ENCODE measurements around the gene GABRB3. TPM values are rescaled to one million over a fixed set of nuclear protein-coding genes. Genes with fewer than 3 reads are reported as not detected.

The GABRB3 gene
- polyA plus RNA-seq, 1 donor from 2014 or later = 78.3 TPM

- Histone ChIP-seq H3K4me2 (ENCODE audit: low read length) (no peak overlapping the region), H3K36me3 (ENCODE audit: insufficient read depth, low read length) (no peaks in the 10 kb centered on the region), H3F3A (ENCODE audit: insufficient read depth, low read length, poor library complexity, severe bottlenecking) (no peaks in the 10 kb centered on the region), H3K4me3 (ENCODE audit: low read length) (no peak overlapping the region), H2AFZ (ENCODE audit: low read depth, low read length) (no peak overlapping the region), H3K9me2 (ENCODE audit: insufficient read depth, low read length) (no peaks in the 10 kb centered on the region), H3K27ac (ENCODE audit: low read length) (no peak overlapping the region), H3K9ac (ENCODE audit: low read length) (no peak overlapping the region), H3K79me2 (replicated peaks; ENCODE audit: insufficient read depth, low read length) (no peaks in the 10 kb centered on the region), H3K9me3 (ENCODE audit: low read length) (no peaks in the 10 kb centered on the region), H4K20me1 (ENCODE audit: insufficient read depth) (no peaks in the 10 kb centered on the region), H3K27me3 (ENCODE audit: insufficient read depth, low read depth, low read length) (no peaks in the 10 kb centered on the region)
- TF ChIP-seq REST (IDR thresholded peaks at IDR 0.05; ENCODE audit: borderline replicate concordance) = no peak
- TF ChIP-seq MXI1 (conservative IDR thresholded peaks at IDR 0.05; ENCODE audit: poor library complexity, severe bottlenecking) = no peak
- TF ChIP-seq TAF1 (IDR thresholded peaks at IDR 0.05; ENCODE audit: low read depth) = no peak
- TF ChIP-seq CTCF (IDR thresholded peaks at IDR 0.05; ENCODE audit: poor library complexity, severe bottlenecking) = no peak
- no peak for TF ChIP-seq POLR2AphosphoS5 (IDR thresholded peaks at IDR 0.05)
- no peak for TF ChIP-seq EP300 (conservative IDR thresholded peaks at IDR 0.05; ENCODE audit: poor library complexity, severe bottlenecking)
- no peak for TF ChIP-seq EZH2 (IDR thresholded peaks at IDR 0.05; ENCODE audit: borderline replicate concordance, insufficient read depth, low read length, poor library complexity, severe bottlenecking)
- no peak for TF ChIP-seq SMC3 (conservative IDR thresholded peaks at IDR 0.05; ENCODE audit: poor library complexity)
- no peak for TF ChIP-seq RAD21 (conservative IDR thresholded peaks at IDR 0.05)
Observed at GRCh38 chr15:26806574-26806973, 33.7 kb upstream of the GABRB3 start.

- no peaks in the 10 kb centered on the region for H3K9me3 ChIP-seq (ENCODE audit: low read length)
- TF ChIP-seq RAD21 (conservative IDR thresholded peaks at IDR 0.05) = no peak
- no peak for TF ChIP-seq EP300 (conservative IDR thresholded peaks at IDR 0.05; ENCODE audit: poor library complexity, severe bottlenecking)
- no peak for TF ChIP-seq SMC3 (conservative IDR thresholded peaks at IDR 0.05; ENCODE audit: poor library complexity)
- TF ChIP-seq POLR2AphosphoS5 (IDR thresholded peaks at IDR 0.05) = no peak
- no peak for TF ChIP-seq MXI1 (conservative IDR thresholded peaks at IDR 0.05; ENCODE audit: poor library complexity, severe bottlenecking)
- TF ChIP-seq REST (IDR thresholded peaks at IDR 0.05; ENCODE audit: borderline replicate concordance) = no peak
- TF ChIP-seq TAF1 (IDR thresholded peaks at IDR 0.05; ENCODE audit: low read depth) = no peak
- TF ChIP-seq EZH2 (IDR thresholded peaks at IDR 0.05; ENCODE audit: borderline replicate concordance, insufficient read depth, low read length, poor library complexity, severe bottlenecking) = no peak
- no peak for TF ChIP-seq CTCF (IDR thresholded peaks at IDR 0.05; ENCODE audit: poor library complexity, severe bottlenecking)
Observed at GRCh38 chr15:26806151-26806550, 33.3 kb upstream of the GABRB3 start.

More at GRCh38 chr15:26806151-26806550, 33.3 kb upstream of the GABRB3 start:
- H3K4me2 ChIP-seq (ENCODE audit: low read length) = no peak overlapping the region
- no peak overlapping the region for H3K4me3 ChIP-seq (ENCODE audit: low read length)
- H4K20me1 ChIP-seq (ENCODE audit: insufficient read depth) = no peaks in the 10 kb centered on the region
- H3K36me3 ChIP-seq (ENCODE audit: insufficient read depth, low read length) = no peaks in the 10 kb centered on the region
- H3K79me2 ChIP-seq (replicated peaks; ENCODE audit: insufficient read depth, low read length) = no peaks in the 10 kb centered on the region
- no peak overlapping the region for H3K9ac ChIP-seq (ENCODE audit: low read length)
- H3K27me3 ChIP-seq (ENCODE audit: insufficient read depth, low read depth, low read length) = no peaks in the 10 kb centered on the region
- no peaks in the 10 kb centered on the region for H3F3A ChIP-seq (ENCODE audit: insufficient read depth, low read length, poor library complexity, severe bottlenecking)
- H3K9me2 ChIP-seq (ENCODE audit: insufficient read depth, low read length) = no peaks in the 10 kb centered on the region
- no peak overlapping the region for H2AFZ ChIP-seq (ENCODE audit: low read depth, low read length)
- no peak overlapping the region for H3K27ac ChIP-seq (ENCODE audit: low read length)
